Uterus (tissue), 4 donors: ENCODE measurements around the gene BDNF. TPM values are rescaled to one million over a fixed set of nuclear protein-coding genes. Genes with fewer than 3 reads are reported as not detected.

Experiments
- DNase-seq, 2 donors: peaks; one replicate each; pipeline ENCODE4 v3.0.0-alpha.2; 2019 to 2020
- H3K27ac ChIP-seq, 2 donors: fragments of 200-600 bp; sonication (generic); 1 replicate in 1 of 2; 2 replicates in 1 of 2; pipeline ENCODE4 v1.5.1; 2016 to 2018
- H3K27me3 ChIP-seq, 2 donors: fragments of 200-600 bp; sonication (generic); one replicate each; pipeline ENCODE4 v1.5.1; 2018 to 2019; ENCODE audit warnings: control low read depth in 1 of 2
- H3K36me3 ChIP-seq, 2 donors: fragments of 200-600 bp; sonication (generic); one replicate each; pipeline ENCODE4 v1.5.1; 2019; ENCODE audit warnings: control low read depth in 1 of 2
- H3K4me1 ChIP-seq, 2 donors: fragments of 200-600 bp; sonication (generic); one replicate each; pipeline ENCODE4 v1.5.1; 2018 to 2019; ENCODE audit warnings: control low read depth in 1 of 2
- H3K4me3 ChIP-seq, 2 donors: fragments of 200-600 bp; sonication (generic); 1 replicate in 1 of 2; 2 replicates in 1 of 2; pipeline ENCODE4 v1.5.1; 2018 to 2019; ENCODE audit warnings: mild to moderate bottlenecking in 1 of 2
- H3K9me3 ChIP-seq, 2 donors: fragments of 200-600 bp; sonication (generic); one replicate each; pipeline ENCODE4 v1.5.1; 2019; ENCODE audit warnings: control low read depth in 1 of 2
- POLR2A ChIP-seq, 2 donors: fragments of 450-650 bp; IDR thresholded peaks; one replicate each; pipeline ENCODE4 v1.6.1; 2016; ENCODE audit warnings: antibody characterized with exemption in 2 of 2, mild to moderate bottlenecking in 1 of 2, moderate library complexity in 1 of 2
- intact Hi-C: fragments of 100-400 bp; cut with DNase I; formaldehyde crosslinking; loops from one replicate; pipeline ENCODE4 v1.15.1; 2023; ENCODE audit warnings: low total_unique reads
- total RNA-seq, 4 donors: library from RNA; depleted of rRNA in 3 of 4; stranded (reverse); fragments of >200 nt in 3 of 4; gene quantifications; one replicate each; pipeline versions ENCODE4 v1.1.0 to v1.2.4, GENCODE V29; 2014 to 2023
- TF ChIP-seq, protein P1 (sequence below), 4 experiments: fragments of 200-600 bp in 2 of 4; fragments of 450-650 bp in 2 of 4; sonication (generic) in 2 of 4; IDR thresholded peaks; one replicate each; pipeline ENCODE4 v1.5.1; 2016 to 2019; ENCODE audit warnings: antibody characterized with exemption in 4 of 4, mild to moderate bottlenecking in 2 of 4, moderate library complexity in 1 of 4
- donor health status: DM: yes; HTN: yes; CAD: no.

The BDNF gene
- total RNA-seq, 4 donors from 2014 or later = 0.83 TPM; not detected in 3

DNA sequence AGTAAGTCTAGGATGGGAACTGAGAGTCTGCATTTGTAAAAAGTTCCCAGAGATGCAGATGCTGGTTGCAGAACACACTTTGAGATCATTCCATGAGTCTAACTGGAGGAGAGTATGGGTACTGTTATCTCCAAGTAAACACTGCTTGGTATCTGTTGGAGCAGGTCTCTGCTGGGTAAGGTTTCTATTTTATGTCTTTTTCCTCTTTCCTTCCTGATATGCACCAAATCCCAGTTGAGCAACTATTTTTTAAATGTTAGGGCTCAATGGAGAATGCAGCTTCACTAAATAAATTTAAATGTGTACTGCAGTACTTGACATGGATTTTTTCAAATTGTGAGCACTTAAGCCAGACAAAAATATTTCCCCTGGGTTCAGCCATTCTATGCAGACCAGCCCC, 48.5 kb downstream of the BDNF start:
- Histone ChIP-seq H3K27ac (no peak overlapping the region), H3K9me3 (no peaks in the 10 kb centered on the region), H3K4me3 (no peak overlapping the region), H3K4me1 (no peaks in the 10 kb centered on the region), H3K27me3 (no peaks in the 10 kb centered on the region), H3K36me3 (no peaks in the 10 kb centered on the region)
- intact Hi-C loops = no loop called here
- no peak for DNase-seq
- no peak for TF ChIP-seq POLR2A (IDR thresholded peaks at IDR 0.05)

DNA sequence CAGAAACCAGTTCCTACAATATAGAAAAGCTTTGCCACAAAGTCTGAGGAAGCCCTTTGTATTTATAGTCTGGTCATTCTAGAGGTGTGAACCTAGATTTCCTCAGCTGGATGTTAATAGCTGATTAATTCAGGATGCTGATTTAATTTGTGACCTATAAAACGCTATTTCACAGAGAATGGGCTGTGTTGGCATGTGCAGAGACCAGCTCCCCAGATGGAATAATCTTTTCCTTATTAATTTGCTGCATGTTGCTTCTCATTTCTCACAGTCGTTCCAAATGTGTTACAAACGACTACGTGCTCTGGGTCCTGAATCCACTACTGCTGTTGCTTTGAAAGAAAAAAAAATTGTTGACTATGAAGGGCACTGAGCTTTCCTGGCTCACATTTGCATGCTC, 49.3 kb downstream of the BDNF start:
- no peaks in the 10 kb centered on the region for H3K27me3 ChIP-seq
- intact Hi-C loops = no loop called here
- H3K4me1 ChIP-seq = no peaks in the 10 kb centered on the region
- no peak overlapping the region for H3K4me3 ChIP-seq
- DNase-seq = no peak
- TF ChIP-seq, protein P1, sequence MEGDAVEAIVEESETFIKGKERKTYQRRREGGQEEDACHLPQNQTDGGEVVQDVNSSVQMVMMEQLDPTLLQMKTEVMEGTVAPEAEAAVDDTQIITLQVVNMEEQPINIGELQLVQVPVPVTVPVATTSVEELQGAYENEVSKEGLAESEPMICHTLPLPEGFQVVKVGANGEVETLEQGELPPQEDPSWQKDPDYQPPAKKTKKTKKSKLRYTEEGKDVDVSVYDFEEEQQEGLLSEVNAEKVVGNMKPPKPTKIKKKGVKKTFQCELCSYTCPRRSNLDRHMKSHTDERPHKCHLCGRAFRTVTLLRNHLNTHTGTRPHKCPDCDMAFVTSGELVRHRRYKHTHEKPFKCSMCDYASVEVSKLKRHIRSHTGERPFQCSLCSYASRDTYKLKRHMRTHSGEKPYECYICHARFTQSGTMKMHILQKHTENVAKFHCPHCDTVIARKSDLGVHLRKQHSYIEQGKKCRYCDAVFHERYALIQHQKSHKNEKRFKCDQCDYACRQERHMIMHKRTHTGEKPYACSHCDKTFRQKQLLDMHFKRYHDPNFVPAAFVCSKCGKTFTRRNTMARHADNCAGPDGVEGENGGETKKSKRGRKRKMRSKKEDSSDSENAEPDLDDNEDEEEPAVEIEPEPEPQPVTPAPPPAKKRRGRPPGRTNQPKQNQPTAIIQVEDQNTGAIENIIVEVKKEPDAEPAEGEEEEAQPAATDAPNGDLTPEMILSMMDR (IDR thresholded peaks at IDR 0.05) = no peak
- TF ChIP-seq POLR2A (IDR thresholded peaks at IDR 0.05) = no peak
- no peak overlapping the region for H3K27ac ChIP-seq
- H3K9me3 ChIP-seq = no peaks in the 10 kb centered on the region
- H3K36me3 ChIP-seq = no peaks in the 10 kb centered on the region

DNA sequence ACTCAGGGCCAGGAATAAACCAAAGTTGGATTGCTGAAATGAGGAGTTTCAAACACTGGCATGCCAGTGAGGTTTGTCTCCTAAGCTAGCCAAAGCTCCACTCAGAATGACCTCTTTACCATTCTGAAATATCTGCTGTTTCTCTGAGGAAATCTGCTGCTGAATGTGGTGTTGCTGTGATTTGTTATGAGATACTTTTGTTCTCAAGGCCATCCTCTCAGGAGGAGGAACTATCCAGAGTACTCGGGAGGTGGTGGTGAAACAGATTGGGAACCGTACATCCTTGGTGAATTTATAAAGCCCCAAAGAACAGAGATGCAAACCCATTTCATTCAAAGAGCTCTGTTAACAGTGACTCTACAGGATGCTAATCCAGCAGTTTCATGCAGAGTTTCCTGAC, 50.5 kb downstream of the BDNF start:
- Histone ChIP-seq H3K36me3 (no peaks in the 10 kb centered on the region), H3K9me3 (no peaks in the 10 kb centered on the region), H3K4me1 (no peaks in the 10 kb centered on the region), H3K27ac (no peak overlapping the region), H3K27me3 (no peaks in the 10 kb centered on the region), H3K4me3 (no peak overlapping the region)
- intact Hi-C loops = no loop called here
- TF ChIP-seq, protein P1 (IDR thresholded peaks at IDR 0.05) = no peak
- no peak for DNase-seq

DNA sequence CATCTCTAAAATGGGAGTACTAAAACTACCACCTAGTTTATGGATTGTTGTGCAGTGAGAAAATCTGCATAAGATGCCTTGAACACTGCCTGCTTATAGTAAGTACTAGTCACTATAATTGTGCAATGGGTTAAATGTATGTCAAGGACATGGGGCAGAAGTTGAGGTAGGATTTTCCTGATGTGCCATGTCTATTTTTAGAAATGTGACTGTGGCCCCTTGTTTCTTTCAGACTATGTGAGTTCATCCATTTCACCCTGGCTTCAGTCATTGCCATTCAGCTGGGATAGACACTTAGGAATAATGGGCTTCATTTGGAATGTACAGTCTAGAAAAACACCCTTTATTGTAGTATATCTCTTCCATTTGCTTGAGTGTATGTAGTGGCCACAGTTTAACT, 51.4 kb downstream of the BDNF start:
- Histone ChIP-seq H3K9me3 (no peaks in the 10 kb centered on the region), H3K4me3 (no peak overlapping the region), H3K36me3 (no peaks in the 10 kb centered on the region), H3K4me1 (no peaks in the 10 kb centered on the region), H3K27me3 (no peaks in the 10 kb centered on the region), H3K27ac (no peak overlapping the region)
- intact Hi-C loops = no loop called here
- DNase-seq = no peak
- TF ChIP-seq, protein P1 (IDR thresholded peaks at IDR 0.05) = no peak
- TF ChIP-seq POLR2A (IDR thresholded peaks at IDR 0.05) = no peak

DNA sequence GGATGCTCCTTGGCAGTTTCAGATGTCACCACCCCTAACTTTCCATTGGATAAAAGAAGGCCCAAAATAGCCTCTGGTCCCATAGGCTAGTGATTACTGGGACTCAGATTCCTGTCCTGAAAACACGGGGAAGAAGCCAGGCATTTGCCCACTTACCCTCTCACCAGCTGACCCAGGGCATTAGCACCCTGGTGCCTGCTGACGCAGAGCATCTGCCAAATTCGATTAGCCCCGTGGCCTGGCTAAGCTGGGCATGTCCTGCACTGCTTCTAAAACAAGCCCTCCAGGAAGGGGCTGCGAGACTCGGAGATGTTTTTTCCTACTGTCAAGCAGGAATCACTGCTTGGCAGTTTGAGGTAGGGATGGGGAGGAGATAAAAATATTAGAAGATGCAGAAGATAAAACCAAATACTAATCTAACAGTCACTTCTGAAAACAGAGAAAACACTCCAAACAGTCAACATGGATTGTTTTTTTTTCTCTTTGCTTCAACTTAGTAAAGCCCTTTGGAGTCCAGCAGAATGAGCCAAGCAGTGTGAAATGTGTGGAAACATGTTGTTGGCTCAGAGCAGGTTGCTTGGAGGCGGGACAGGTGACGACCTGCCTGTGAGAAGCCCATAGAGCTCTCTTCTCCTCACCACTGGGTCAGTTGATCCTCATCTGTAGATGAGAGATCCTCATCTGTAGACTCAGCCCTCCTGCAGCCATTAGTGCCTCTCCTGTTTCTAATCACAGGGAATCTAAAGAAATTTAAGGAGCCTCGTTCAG, 54.0 kb downstream of the BDNF start:
- intact Hi-C loops = no loop called here
- H3K4me3 ChIP-seq = no peak overlapping the region
- no peak for DNase-seq
- H3K36me3 ChIP-seq = no peaks in the 10 kb centered on the region
- H3K4me1 ChIP-seq = no peaks in the 10 kb centered on the region
- TF ChIP-seq, protein P1 (IDR thresholded peaks at IDR 0.05) = no peak
- no peak for TF ChIP-seq POLR2A (IDR thresholded peaks at IDR 0.05)
- H3K27ac ChIP-seq = no peak overlapping the region
- no peaks in the 10 kb centered on the region for H3K27me3 ChIP-seq
- no peaks in the 10 kb centered on the region for H3K9me3 ChIP-seq
